Measurements from ENCODE around the gene ACAP2.

The ACAP2 gene

DNA sequence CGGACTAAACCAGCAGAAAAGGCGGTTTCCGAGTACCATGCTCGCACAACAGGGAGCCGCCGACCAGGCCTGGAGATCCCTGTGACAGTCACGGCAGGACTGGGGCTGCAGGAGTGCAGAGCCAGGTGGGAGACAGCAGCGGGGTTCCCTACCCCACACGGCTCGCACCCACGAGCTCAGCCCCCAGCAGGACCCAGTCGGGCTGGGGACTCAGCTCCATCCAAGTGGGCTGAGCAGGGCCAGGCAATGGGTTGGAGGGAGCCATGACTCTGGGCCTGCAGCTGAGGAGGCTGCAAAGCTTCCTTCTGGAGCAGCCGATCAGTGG lies 187.7 kb downstream of the ACAP2 start:
- Histone ChIP-seq H3K9me3 (ENCODE audit: severe bottlenecking) (no peaks in the 10 kb centered on the region), H3K27me3 (ENCODE audit: insufficient read depth, low read depth, severe bottlenecking) (no peaks in the 10 kb centered on the region), H3K36me3 (no peaks in the 10 kb centered on the region), H3K4me3 (ENCODE audit: low read depth, low read length) (no peak overlapping the region), H3K27ac (no peak overlapping the region)
- no peak for DNase-seq
- TF ChIP-seq, protein P1, sequence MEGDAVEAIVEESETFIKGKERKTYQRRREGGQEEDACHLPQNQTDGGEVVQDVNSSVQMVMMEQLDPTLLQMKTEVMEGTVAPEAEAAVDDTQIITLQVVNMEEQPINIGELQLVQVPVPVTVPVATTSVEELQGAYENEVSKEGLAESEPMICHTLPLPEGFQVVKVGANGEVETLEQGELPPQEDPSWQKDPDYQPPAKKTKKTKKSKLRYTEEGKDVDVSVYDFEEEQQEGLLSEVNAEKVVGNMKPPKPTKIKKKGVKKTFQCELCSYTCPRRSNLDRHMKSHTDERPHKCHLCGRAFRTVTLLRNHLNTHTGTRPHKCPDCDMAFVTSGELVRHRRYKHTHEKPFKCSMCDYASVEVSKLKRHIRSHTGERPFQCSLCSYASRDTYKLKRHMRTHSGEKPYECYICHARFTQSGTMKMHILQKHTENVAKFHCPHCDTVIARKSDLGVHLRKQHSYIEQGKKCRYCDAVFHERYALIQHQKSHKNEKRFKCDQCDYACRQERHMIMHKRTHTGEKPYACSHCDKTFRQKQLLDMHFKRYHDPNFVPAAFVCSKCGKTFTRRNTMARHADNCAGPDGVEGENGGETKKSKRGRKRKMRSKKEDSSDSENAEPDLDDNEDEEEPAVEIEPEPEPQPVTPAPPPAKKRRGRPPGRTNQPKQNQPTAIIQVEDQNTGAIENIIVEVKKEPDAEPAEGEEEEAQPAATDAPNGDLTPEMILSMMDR (IDR thresholded peaks at IDR 0.05; ENCODE audit: low read depth, low read length), result no peak

DNA sequence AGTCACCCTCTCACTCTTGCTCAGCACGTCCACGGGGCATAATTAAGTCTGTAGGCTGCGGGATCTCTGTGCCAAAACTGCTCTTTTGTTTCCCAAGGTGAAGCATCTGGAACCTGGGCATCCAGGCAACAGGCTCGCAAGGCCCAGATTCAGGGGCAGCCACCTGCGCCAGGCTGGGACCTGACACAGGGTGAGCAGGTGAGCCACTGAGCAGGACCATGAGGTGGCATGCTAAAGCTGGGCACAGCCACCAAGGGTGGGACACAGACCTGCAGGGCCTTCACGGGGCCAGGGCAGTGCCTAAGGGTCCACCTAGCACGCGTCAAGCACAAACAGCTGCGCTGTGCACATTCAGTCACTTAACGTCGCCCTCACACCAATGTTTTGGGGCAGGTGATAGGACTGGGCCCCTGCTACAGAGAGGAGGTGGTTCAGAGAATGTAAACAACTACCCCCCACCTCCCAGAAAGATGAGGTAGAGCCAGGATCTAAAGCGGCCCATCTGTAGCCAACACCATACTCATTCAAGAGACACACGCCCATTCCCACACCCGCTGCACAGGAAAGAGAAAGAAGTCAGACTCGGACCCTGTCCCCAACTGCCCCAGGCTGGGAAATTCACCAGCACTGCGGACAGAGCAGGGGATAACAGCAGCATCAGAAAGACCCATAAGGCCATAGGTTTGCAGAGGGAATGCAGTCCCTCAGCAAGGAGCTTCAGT lies 188.2 kb downstream of the ACAP2 start:
- Histone ChIP-seq H3K36me3 (no peaks in the 10 kb centered on the region), H3K27me3 (ENCODE audit: insufficient read depth, low read depth, severe bottlenecking) (no peaks in the 10 kb centered on the region), H3K27ac (peak overlapping the region; percentile 79), H3K9me3 (ENCODE audit: severe bottlenecking) (no peaks in the 10 kb centered on the region), H3K4me3 (ENCODE audit: low read depth, low read length) (no peak overlapping the region)
- TF ChIP-seq, protein P1 (IDR thresholded peaks at IDR 0.05; ENCODE audit: low read depth, low read length), result no peak
- no peak for DNase-seq

DNA sequence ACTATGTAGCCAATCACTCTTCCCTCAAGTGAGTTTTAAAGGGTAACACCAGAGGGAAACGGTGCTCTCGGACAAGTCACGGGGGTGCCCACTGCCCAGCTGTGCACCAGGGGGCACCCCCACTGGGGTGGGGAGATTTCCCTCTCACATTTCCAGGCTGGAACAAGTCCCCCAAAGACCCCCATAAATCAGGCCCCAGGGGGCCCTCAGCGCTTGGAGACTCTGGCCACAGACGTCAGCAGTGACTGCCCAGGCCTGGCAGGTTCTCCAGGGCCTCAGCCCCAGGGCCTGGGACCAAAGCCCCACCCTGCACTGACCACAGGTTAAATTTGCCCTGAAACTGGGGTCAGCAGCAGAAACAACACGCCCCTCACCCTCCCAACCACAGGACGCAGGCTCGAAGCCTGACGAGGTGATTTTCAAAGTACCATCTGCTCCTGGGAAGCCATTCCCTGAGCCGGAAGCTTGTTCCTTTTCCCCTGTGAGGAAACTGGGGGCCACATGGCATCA lies 188.8 kb downstream of the ACAP2 start:
- TF ChIP-seq, protein P1 (IDR thresholded peaks at IDR 0.05; ENCODE audit: low read depth, low read length), result no peak
- Histone ChIP-seq H3K27ac (peak overlapping the region; percentile 79), H3K4me3 (ENCODE audit: low read depth, low read length) (no peak overlapping the region), H3K36me3 (no peaks in the 10 kb centered on the region), H3K9me3 (ENCODE audit: severe bottlenecking) (no peaks in the 10 kb centered on the region), H3K27me3 (ENCODE audit: insufficient read depth, low read depth, severe bottlenecking) (no peaks in the 10 kb centered on the region)
- peak; percentile 73 for DNase-seq

DNA sequence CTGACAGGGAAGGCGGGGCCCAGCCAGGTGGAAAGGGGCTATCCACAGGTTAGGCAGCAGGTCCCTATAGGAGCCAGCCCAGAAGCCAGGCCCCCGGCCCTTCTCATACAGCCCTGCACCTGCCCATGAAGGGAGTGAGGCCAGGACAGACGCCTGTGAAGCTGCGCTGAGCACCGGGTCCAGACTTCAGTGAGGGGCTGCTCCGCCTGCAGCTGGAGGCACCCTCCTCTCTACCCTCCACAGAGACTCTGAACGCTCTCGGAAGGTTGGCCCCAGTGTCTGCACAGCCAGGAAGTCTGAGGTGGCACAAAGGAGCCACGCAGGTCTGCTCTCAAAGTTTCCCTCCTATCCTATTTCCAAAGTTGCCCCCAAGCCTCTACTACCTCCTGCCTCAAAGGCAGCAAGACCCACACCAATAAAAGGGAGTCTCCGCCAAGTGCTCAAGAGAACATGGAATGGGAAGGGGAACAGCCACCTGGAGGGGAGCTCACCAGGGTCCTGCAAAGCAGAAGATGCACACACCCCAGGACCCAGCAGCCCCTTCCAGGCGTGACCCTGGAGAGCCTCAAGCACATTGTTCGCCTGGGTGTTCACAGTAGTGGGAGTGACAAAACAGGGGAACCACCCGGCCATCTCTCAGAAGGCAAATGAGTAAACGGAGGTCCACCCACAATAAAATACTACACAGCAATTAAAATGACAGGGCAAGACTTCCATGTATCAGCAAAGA lies 191.3 kb downstream of the ACAP2 start:
- Histone ChIP-seq H3K36me3 (no peaks in the 10 kb centered on the region), H3K27me3 (ENCODE audit: insufficient read depth, low read depth, severe bottlenecking) (no peaks in the 10 kb centered on the region), H3K4me3 (ENCODE audit: low read depth, low read length) (no peak overlapping the region), H3K9me3 (ENCODE audit: severe bottlenecking) (no peaks in the 10 kb centered on the region), H3K27ac (no peak overlapping the region)
- no peak for DNase-seq
- TF ChIP-seq, protein P1 (IDR thresholded peaks at IDR 0.05; ENCODE audit: low read depth, low read length), result no peak

DNA sequence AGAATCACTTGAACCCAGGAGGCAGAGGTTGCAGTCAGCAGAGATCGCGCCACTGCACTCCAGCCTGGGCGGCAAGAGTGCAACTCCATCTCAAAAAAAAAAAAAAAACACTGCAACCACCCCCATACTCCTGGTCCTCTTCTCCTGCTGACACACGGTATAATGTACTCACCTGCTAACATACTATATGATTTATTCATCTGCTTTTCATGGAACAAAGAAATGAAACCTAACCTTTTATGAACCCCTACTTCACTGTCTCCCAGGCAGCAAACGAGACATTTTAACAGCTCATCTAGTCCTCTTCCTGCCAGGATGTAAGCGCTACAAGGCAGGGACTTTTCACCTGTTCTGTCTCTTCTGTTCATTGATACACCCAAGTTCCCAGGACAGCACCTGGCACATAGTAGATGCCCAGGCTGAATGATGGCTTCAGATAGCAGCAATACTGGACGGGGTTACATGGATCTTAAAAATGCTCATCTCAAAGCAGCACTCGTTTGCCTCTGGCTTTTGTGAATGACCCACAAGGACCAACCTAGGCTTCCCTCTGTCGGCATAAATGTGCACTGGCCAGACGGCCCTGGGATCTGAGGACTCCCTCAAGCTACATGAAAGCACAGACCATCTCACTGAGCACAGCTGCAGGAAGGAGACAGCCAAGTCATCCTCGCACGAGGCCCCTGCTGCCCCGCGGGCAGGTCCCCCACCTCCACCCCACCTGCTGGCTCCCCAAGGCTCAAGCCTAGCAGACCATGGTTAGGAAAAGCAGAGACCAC lies 192.2 kb downstream of the ACAP2 start:
- Histone ChIP-seq H3K9me3 (ENCODE audit: severe bottlenecking) (no peaks in the 10 kb centered on the region), H3K27me3 (ENCODE audit: insufficient read depth, low read depth, severe bottlenecking) (no peaks in the 10 kb centered on the region), H3K4me3 (ENCODE audit: low read depth, low read length) (no peak overlapping the region), H3K27ac (no peak overlapping the region), H3K36me3 (no peaks in the 10 kb centered on the region)
- DNase-seq, result no peak
- TF ChIP-seq, protein P1 (IDR thresholded peaks at IDR 0.05; ENCODE audit: low read depth, low read length), result peak; percentile 28; the same call in 1 of the 2 replicates
